WERI-Rb-1 (cell line): ENCODE data around the gene CBFA2T3.

Experiments used
- DNase-seq: peaks from one replicate; pipeline ENCODE4 v3.0.0-alpha.2; 2020
- H3K27ac ChIP-seq: fragments of 250-450 bp; sonication (Bioruptor Pico); 2 replicates; pipeline ENCODE4 v1.5.1; 2020; ENCODE audit warnings: mild to moderate bottlenecking, moderate library complexity
- H3K27me3 ChIP-seq: fragments of 250-450 bp; sonication (Bioruptor Pico); 2 replicates; pipeline ENCODE4 v1.5.1; 2021; ENCODE audit warnings: mild to moderate bottlenecking, low read depth, moderate library complexity; ENCODE audit not compliant: insufficient read depth, severe bottlenecking
- H3K36me3 ChIP-seq: fragments of 250-450 bp; sonication (Bioruptor Pico); 2 replicates; pipeline ENCODE4 v1.5.1; 2020; ENCODE audit warnings: mild to moderate bottlenecking, moderate library complexity
- H3K4me3 ChIP-seq: 2 replicates; pipeline ENCODE4 v1.5.1; 2011; ENCODE audit warnings: low read depth, mild to moderate bottlenecking, control low read depth, low read length
- H3K9me3 ChIP-seq: fragments of 250-450 bp; sonication (Bioruptor Pico); 2 replicates; pipeline ENCODE4 v1.5.1; 2021; ENCODE audit warnings: mild to moderate bottlenecking, moderate library complexity; ENCODE audit not compliant: severe bottlenecking
- TF ChIP-seq, protein P1 (sequence below): IDR thresholded peaks from 2 replicates; pipeline ENCODE4 v1.5.1; 2011; ENCODE audit warnings: low read depth, mild to moderate bottlenecking, control low read depth, inconsistent platforms, low read length

The CBFA2T3 gene

DNA sequence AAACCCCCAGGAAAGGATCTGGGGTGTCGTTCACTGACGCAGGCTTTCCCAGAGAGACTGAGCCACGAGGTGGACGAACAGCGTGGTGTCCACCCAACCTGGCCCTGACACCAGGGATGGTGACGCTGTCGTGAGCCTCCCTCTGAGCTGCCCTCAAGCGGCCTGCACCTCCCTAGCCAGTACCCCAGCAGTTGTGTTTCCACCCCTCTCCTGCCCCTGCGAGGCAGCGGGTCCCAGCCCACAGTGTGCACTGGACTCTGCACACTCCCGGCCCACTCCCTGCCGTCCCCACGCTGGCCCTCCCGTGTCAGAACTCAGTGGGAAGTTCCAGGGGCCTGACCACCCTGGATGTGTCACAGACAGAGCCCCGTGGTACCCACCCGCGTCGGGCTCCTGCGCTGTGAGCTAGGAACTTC is 39.8 kb downstream of the CBFA2T3 start:
- H3K27me3 ChIP-seq = no peaks in the 10 kb centered on the region
- no peaks in the 10 kb centered on the region for H3K9me3 ChIP-seq
- no peak overlapping the region for H3K27ac ChIP-seq
- no peaks in the 10 kb centered on the region for H3K36me3 ChIP-seq
- TF ChIP-seq, protein P1, sequence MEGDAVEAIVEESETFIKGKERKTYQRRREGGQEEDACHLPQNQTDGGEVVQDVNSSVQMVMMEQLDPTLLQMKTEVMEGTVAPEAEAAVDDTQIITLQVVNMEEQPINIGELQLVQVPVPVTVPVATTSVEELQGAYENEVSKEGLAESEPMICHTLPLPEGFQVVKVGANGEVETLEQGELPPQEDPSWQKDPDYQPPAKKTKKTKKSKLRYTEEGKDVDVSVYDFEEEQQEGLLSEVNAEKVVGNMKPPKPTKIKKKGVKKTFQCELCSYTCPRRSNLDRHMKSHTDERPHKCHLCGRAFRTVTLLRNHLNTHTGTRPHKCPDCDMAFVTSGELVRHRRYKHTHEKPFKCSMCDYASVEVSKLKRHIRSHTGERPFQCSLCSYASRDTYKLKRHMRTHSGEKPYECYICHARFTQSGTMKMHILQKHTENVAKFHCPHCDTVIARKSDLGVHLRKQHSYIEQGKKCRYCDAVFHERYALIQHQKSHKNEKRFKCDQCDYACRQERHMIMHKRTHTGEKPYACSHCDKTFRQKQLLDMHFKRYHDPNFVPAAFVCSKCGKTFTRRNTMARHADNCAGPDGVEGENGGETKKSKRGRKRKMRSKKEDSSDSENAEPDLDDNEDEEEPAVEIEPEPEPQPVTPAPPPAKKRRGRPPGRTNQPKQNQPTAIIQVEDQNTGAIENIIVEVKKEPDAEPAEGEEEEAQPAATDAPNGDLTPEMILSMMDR = no peak
- DNase-seq = no peak
- H3K4me3 ChIP-seq = no peak overlapping the region

DNA sequence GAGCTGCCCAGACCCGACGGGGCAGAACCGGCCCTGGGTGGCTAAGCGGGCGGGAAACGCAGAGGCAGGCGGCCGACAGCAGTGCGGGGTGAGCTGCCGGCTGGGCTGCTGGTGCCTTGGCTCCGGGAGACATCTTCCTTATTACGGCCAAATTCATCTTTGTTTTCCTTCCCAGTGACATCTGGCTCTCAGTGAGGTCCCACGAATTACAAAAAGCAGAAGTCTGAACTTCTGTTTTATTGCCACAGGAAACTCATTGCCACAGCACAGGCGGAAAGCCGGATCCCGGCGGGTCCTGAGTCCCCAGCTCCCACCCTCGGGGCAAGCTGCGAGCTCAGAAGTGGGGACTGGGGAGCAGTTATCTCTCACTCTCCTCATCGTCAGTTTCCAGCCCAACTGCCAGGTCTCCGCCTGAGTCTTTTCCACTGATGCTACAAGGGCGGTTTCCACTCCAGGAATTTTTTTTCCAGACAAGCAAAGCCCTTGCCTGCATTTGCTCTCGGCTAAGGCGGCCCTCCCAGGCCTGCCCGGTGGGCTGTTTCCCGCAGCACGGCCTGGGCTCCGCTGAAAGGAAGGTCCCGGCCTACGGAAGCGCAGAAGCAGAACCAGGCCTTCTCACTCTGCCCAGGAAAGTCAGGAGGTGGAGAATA is 40.3 kb downstream of the CBFA2T3 start:
- H3K27ac ChIP-seq = no peak overlapping the region
- no peaks in the 10 kb centered on the region for H3K27me3 ChIP-seq
- no peaks in the 10 kb centered on the region for H3K36me3 ChIP-seq
- H3K4me3 ChIP-seq = no peak overlapping the region
- no peaks in the 10 kb centered on the region for H3K9me3 ChIP-seq
- TF ChIP-seq, protein P1 = no peak
- no peak for DNase-seq

DNA sequence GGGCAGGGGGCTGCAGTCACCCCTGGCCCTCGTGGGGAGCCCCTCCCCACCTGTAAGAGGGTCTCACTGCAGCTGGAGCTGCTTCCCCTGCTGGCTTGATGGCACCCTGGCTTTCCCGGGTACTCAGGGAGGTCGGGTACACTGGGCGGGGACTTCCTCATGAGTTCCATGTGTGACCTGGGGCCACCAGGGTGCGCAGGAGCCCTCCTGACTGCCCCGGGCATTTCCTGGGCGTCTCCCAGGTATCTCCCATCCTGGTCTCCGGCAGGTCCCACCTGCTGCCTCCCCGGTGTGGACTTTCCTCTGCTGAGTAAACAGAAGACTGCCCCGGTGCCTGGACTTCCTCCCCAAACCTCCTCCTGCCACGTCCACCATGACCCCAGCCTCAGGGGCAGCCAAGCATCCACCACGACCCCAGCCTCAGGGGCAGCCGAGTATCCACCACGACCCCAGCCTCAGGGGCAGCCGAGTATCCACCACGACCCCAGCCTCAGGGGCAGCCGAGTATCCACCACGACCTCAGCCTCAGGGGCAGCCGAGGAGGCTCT is 40.9 kb downstream of the CBFA2T3 start:
- Histone ChIP-seq H3K9me3 (no peaks in the 10 kb centered on the region), H3K36me3 (no peaks in the 10 kb centered on the region), H3K4me3 (no peak overlapping the region), H3K27ac (no peak overlapping the region), H3K27me3 (no peaks in the 10 kb centered on the region)
- TF ChIP-seq, protein P1 = no peak
- no peak for DNase-seq

DNA sequence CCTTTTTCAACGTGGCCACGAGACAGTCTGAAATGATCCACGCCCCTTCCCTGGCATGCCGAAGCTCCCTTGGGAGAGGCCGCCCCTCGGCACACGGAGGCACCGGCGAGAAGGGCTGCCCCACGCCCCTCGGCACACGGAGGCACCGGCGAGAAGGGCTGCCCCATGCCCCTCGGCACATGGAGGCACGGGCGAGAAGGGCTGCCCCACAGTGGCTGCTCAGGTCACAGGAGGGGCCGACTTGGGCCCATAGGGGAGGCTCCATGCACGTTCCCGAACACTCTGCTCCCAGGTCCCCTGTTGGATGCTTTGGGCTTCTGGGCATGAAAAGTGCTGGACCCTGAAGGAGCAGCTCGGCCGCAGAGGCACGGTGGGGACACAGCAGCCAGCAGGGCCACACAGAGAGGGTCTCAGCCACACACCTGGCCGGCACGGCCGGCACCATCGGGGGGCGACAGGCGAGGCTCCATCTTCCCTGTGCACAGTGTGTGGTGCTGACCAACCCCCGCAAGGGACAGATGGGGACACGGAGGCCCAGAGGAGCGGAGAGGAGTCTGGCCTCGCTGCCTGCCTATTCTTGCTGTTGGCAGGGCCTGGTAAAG is 42.8 kb downstream of the CBFA2T3 start:
- Histone ChIP-seq H3K4me3 (no peak overlapping the region), H3K9me3 (no peaks in the 10 kb centered on the region), H3K36me3 (no peaks in the 10 kb centered on the region), H3K27me3 (no peaks in the 10 kb centered on the region), H3K27ac (no peak overlapping the region)
- TF ChIP-seq, protein P1 = no peak
- no peak for DNase-seq

DNA sequence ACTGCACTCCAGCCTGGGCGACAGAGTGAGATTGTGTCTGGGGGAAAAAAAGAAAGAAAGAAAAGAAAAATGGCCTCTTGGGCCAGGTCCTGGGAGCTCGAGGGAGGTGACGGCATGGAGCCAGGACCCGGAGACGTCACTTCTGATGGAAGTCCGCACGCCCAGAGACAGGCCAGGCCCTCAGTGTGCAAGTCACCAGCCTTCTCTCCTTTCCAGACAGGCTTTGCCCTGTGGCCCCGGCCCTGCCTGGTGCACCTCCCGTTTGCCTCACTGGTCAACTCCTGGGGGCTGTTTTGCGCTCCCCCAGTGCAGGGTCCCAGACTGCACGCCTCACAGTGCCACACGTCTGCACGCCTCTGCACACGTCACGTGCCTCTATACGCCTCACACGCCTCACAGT is 44.1 kb downstream of the CBFA2T3 start:
- TF ChIP-seq, protein P1 = no peak
- no peaks in the 10 kb centered on the region for H3K9me3 ChIP-seq
- no peaks in the 10 kb centered on the region for H3K27me3 ChIP-seq
- no peak for DNase-seq
- no peak overlapping the region for H3K4me3 ChIP-seq
- no peak overlapping the region for H3K27ac ChIP-seq
- H3K36me3 ChIP-seq = no peaks in the 10 kb centered on the region

DNA sequence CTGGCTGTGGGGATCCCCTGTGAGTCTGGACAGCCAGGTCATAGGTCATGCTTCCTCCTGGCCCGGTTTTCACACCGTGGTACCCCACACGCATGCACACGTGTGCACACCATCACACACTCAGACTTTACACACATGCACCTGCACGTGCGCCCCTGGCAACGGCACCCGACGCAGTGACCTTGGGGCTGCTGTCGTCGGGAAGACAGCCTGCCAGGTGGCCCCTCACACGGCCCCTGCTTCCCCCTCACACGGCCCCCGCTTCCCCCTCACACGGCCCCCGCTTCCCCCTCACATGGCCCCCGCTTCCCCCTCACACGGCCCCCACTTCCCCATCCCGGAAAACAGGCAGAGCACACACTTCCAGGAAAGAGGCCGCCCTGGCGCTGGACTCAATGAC is 45.1 kb downstream of the CBFA2T3 start:
- Histone ChIP-seq H3K9me3 (no peaks in the 10 kb centered on the region), H3K27ac (no peak overlapping the region), H3K27me3 (no peaks in the 10 kb centered on the region), H3K4me3 (no peak overlapping the region), H3K36me3 (no peaks in the 10 kb centered on the region)
- DNase-seq = no peak
- TF ChIP-seq, protein P1 = no peak
